ENCODE results near the gene GOLGA6L2.

Gene GOLGA6L2

GRCh38 chr15:23446215-23447106 is 582 bp downstream of the GOLGA6L2 start:
- DNase-seq (ENCODE audit: low read depth), result peak; percentile 14
- H3K4me3 ChIP-seq (ENCODE audit: low read depth, low read length), result no peak overlapping the region
- TF ChIP-seq, protein P1, sequence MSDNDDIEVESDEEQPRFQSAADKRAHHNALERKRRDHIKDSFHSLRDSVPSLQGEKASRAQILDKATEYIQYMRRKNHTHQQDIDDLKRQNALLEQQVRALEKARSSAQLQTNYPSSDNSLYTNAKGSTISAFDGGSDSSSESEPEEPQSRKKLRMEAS (IDR thresholded peaks at IDR 0.05; ENCODE audit: low read depth, low read length), result peak; percentile 39
- TF ChIP-seq, protein P2, sequence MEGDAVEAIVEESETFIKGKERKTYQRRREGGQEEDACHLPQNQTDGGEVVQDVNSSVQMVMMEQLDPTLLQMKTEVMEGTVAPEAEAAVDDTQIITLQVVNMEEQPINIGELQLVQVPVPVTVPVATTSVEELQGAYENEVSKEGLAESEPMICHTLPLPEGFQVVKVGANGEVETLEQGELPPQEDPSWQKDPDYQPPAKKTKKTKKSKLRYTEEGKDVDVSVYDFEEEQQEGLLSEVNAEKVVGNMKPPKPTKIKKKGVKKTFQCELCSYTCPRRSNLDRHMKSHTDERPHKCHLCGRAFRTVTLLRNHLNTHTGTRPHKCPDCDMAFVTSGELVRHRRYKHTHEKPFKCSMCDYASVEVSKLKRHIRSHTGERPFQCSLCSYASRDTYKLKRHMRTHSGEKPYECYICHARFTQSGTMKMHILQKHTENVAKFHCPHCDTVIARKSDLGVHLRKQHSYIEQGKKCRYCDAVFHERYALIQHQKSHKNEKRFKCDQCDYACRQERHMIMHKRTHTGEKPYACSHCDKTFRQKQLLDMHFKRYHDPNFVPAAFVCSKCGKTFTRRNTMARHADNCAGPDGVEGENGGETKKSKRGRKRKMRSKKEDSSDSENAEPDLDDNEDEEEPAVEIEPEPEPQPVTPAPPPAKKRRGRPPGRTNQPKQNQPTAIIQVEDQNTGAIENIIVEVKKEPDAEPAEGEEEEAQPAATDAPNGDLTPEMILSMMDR (IDR thresholded peaks at IDR 0.05; ENCODE audit: low read depth, low read length), result no peak

- TF ChIP-seq MYC (IDR thresholded peaks at IDR 0.05; ENCODE audit: low read depth, low read length), result no peak
- no peak for TF ChIP-seq POLR2A (IDR thresholded peaks at IDR 0.05; ENCODE audit: extremely low read depth, insufficient read length)
- TF ChIP-seq, protein P2 (IDR thresholded peaks at IDR 0.05; ENCODE audit: low read depth, low read length), result no peak
- TF ChIP-seq, protein P1 (IDR thresholded peaks at IDR 0.05; ENCODE audit: low read depth, low read length), result no peak
- H3K4me3 ChIP-seq (ENCODE audit: low read depth, low read length), result no peak overlapping the region
- no peak for DNase-seq (ENCODE audit: low read depth)
Observed at GRCh38 chr15:23444269-23444668, 2.8 kb downstream of the GOLGA6L2 start.

DNA sequence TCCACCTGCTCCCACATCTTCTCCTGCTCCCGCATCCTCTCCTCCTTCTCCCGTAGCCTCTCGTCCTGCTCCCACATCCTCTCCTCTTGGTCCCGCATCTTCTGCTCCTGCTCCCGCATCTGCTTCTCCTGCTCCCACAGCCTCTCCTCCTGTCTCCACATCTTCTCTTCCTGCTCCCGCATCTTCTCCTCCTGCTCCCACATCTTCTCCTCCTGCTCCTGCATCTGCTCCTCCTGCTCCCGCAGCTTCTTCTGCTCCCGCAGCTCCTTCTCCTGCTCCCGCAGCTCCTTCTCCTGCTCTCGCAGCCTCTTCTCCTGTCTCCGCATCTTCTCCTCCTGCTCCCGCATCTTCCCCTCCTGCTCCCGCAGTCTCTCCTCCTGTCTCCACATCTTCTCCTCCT is 5.8 kb downstream of the GOLGA6L2 start:
- TF ChIP-seq MYC (IDR thresholded peaks at IDR 0.05; ENCODE audit: low read depth, low read length), result no peak
- TF ChIP-seq, protein P1 (IDR thresholded peaks at IDR 0.05; ENCODE audit: low read depth, low read length), result no peak
- no peak for TF ChIP-seq POLR2A (IDR thresholded peaks at IDR 0.05; ENCODE audit: extremely low read depth, insufficient read length)
- TF ChIP-seq, protein P2 (IDR thresholded peaks at IDR 0.05; ENCODE audit: low read depth, low read length), result no peak
- no peak overlapping the region for H3K4me3 ChIP-seq (ENCODE audit: low read depth, low read length)
- no peak for DNase-seq (ENCODE audit: low read depth)

DNA sequence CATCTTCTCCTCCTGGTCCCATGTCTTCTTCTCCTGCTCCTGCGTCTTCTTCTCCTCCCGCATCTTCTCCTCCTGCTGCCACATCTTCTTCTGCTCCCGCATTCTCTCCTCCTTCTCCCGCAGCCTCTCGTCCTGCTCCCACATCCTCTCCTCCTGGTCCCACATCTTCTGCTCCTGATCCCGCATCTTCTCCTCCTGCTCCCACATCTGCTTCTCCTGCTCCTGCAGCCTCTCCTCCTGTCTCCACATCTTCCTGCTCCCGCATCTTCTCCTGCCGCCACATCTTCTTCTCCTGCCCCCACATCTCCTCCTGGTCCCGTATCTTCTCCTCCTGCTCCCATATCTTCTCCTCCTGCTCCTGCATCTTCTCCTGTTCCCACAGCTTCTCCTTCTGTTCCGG is 6.4 kb downstream of the GOLGA6L2 start:
- no peak overlapping the region for H3K4me3 ChIP-seq (ENCODE audit: low read depth, low read length)
- TF ChIP-seq, protein P1 (IDR thresholded peaks at IDR 0.05; ENCODE audit: low read depth, low read length), result no peak
- TF ChIP-seq MYC (IDR thresholded peaks at IDR 0.05; ENCODE audit: low read depth, low read length), result no peak
- TF ChIP-seq, protein P2 (IDR thresholded peaks at IDR 0.05; ENCODE audit: low read depth, low read length), result no peak
- TF ChIP-seq POLR2A (IDR thresholded peaks at IDR 0.05; ENCODE audit: extremely low read depth, insufficient read length), result no peak
- no peak for DNase-seq (ENCODE audit: low read depth)

- TF ChIP-seq MYC (IDR thresholded peaks at IDR 0.05; ENCODE audit: low read depth, low read length) (no peak), POLR2A (IDR thresholded peaks at IDR 0.05; ENCODE audit: extremely low read depth, insufficient read length) (no peak)
- TF ChIP-seq, protein P2 (IDR thresholded peaks at IDR 0.05; ENCODE audit: low read depth, low read length), result no peak
- TF ChIP-seq, protein P1 (IDR thresholded peaks at IDR 0.05; ENCODE audit: low read depth, low read length), result no peak
- no peak overlapping the region for H3K4me3 ChIP-seq (ENCODE audit: low read depth, low read length)
- no peak for DNase-seq (ENCODE audit: low read depth)
Observed at GRCh38 chr15:23439513-23439912, 7.5 kb downstream of the GOLGA6L2 start.

Data from NB4 (cell line).